ENCODE measurements around the gene ESPL1. TPM values are rescaled to one million over a fixed set of nuclear protein-coding genes. Genes with fewer than 3 reads are reported as not detected.

ESPL1 gene
- polyA plus RNA-seq, 1 donor (not counting 4 experiments of a cell fraction or from before 2014, with no cell fraction given), result 3.7 TPM

DNA sequence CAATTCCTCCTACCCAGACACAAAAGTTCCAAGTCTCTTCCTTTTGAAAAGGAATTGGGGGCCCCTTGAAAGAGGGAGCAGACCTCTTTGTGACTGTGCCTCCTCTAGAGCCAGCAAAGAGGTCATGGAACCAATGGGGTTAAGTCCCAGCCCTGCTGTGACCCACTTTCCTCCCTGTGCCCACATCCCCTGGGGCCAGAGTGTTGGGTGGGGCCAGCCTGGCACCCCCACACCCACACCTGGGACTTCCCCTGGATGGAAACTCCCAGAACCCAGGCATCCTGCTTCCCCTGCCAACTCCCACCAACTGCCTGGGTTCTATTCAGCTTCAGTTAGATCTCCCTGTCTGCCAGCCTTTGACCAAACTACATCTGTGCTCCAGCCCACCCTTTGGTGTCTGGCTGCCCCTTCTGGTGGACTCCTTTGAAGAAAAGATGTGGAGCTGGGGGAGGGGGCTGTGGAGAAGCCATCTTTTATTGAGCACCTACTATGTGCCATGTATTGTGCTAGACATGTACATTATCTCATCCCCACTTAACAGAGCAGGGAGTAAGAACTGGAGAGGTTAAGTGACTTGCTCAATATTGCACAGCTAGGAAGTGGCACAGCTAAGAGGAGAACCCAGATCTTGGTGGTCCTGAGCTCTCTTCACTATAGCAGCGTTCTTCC is 31.5 kb upstream of the ESPL1 start:
- Histone ChIP-seq H3K4me1 (ENCODE audit: control insufficient read depth, extremely low read depth, insufficient read depth, low read length) (peaks cover 31% of the 10 kb centered on the region), H4K20me1 (ENCODE audit: control insufficient read depth, extremely low read depth, insufficient read depth, low read length) (no peaks in the 10 kb centered on the region), H3K9me3 (ENCODE audit: control insufficient read depth, low read depth, low read length) (no peaks in the 10 kb centered on the region), H3K9me1 (ENCODE audit: control insufficient read depth, extremely low read depth, insufficient read depth, low read length) (no peaks in the 10 kb centered on the region), H3K36me3 (ENCODE audit: control insufficient read depth in 2 of 2, extremely low read depth in 1 of 2, insufficient read depth in 2 of 2, low read length in 2 of 2) (no peaks in the 10 kb centered on the region), H3K4me2 (ENCODE audit: control insufficient read depth, extremely low read depth, insufficient read depth, low read depth, low read length) (no peak overlapping the region), H3K27me3 (ENCODE audit: control insufficient read depth, extremely low read depth, insufficient read depth, low read length) (no peaks in the 10 kb centered on the region), H3K4me3 (ENCODE audit: control insufficient read depth in 2 of 3, extremely low read depth in 1 of 3, insufficient read depth in 2 of 3, low read depth in 1 of 3, low read length in 3 of 3) (no peak overlapping the region), H3K27ac (ENCODE audit: control insufficient read depth, insufficient read depth, low read length) (no peak overlapping the region), H3K79me2 (ENCODE audit: control insufficient read depth, insufficient read depth, low read length) (no peaks in the 10 kb centered on the region), H3K9ac (ENCODE audit: control insufficient read depth, extremely low read depth, insufficient read depth, low read length) (no peak overlapping the region), H2AFZ (ENCODE audit: control insufficient read depth, low read length) (no peak overlapping the region)
- dilution Hi-C loops (cut with MboI; ENCODE audit: extremely low pct_ligation_motif_present, low sequenced_read_pairs), result no loop called here
- no peak for DNase-seq (ENCODE audit: low read depth, low spot score)
- TF ChIP-seq, protein P1, sequence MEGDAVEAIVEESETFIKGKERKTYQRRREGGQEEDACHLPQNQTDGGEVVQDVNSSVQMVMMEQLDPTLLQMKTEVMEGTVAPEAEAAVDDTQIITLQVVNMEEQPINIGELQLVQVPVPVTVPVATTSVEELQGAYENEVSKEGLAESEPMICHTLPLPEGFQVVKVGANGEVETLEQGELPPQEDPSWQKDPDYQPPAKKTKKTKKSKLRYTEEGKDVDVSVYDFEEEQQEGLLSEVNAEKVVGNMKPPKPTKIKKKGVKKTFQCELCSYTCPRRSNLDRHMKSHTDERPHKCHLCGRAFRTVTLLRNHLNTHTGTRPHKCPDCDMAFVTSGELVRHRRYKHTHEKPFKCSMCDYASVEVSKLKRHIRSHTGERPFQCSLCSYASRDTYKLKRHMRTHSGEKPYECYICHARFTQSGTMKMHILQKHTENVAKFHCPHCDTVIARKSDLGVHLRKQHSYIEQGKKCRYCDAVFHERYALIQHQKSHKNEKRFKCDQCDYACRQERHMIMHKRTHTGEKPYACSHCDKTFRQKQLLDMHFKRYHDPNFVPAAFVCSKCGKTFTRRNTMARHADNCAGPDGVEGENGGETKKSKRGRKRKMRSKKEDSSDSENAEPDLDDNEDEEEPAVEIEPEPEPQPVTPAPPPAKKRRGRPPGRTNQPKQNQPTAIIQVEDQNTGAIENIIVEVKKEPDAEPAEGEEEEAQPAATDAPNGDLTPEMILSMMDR (optimal IDR thresholded peaks at IDR 0.05 in 1 of 3, IDR thresholded peaks at IDR 0.05 in 1 of 3, conservative IDR thresholded peaks at IDR 0.05 in 1 of 3; ENCODE audit: extremely low read depth in 1 of 3, insufficient read depth in 2 of 3, low read length in 3 of 3), result no peak
- TF ChIP-seq EZH2 (IDR thresholded peaks at IDR 0.05; ENCODE audit: low read length), result no peak
- no peak for FAIRE-seq

GRCh38 chr12:53239643-53240258 is 28.3 kb upstream of the ESPL1 start:
- Histone ChIP-seq H3K79me2 (ENCODE audit: control insufficient read depth, insufficient read depth, low read length) (no peaks in the 10 kb centered on the region), H4K20me1 (ENCODE audit: control insufficient read depth, extremely low read depth, insufficient read depth, low read length) (no peaks in the 10 kb centered on the region), H3K27me3 (ENCODE audit: control insufficient read depth, extremely low read depth, insufficient read depth, low read length) (peaks cover 10% of the 10 kb centered on the region), H3K4me2 (ENCODE audit: control insufficient read depth, extremely low read depth, insufficient read depth, low read depth, low read length) (no peak overlapping the region), H3K9me3 (ENCODE audit: control insufficient read depth, low read depth, low read length) (no peaks in the 10 kb centered on the region), H3K4me1 (ENCODE audit: control insufficient read depth, extremely low read depth, insufficient read depth, low read length) (peaks cover 12% of the 10 kb centered on the region), H3K9ac (ENCODE audit: control insufficient read depth, extremely low read depth, insufficient read depth, low read length) (no peak overlapping the region), H3K9me1 (ENCODE audit: control insufficient read depth, extremely low read depth, insufficient read depth, low read length) (no peaks in the 10 kb centered on the region), H3K27ac (ENCODE audit: control insufficient read depth, insufficient read depth, low read length) (no peak overlapping the region), H2AFZ (ENCODE audit: control insufficient read depth, low read length) (no peak overlapping the region), H3K4me3 (ENCODE audit: control insufficient read depth in 2 of 3, extremely low read depth in 1 of 3, insufficient read depth in 2 of 3, low read depth in 1 of 3, low read length in 3 of 3) (no peak overlapping the region), H3K36me3 (ENCODE audit: control insufficient read depth in 2 of 2, extremely low read depth in 1 of 2, insufficient read depth in 2 of 2, low read length in 2 of 2) (no peaks in the 10 kb centered on the region)
- TF ChIP-seq, protein P1 (optimal IDR thresholded peaks at IDR 0.05 in 1 of 3, IDR thresholded peaks at IDR 0.05 in 1 of 3, conservative IDR thresholded peaks at IDR 0.05 in 1 of 3; ENCODE audit: extremely low read depth in 1 of 3, insufficient read depth in 2 of 3, low read length in 3 of 3), result no peak
- no peak for TF ChIP-seq EZH2 (IDR thresholded peaks at IDR 0.05; ENCODE audit: low read length)
- FAIRE-seq, result no peak
- no peak for DNase-seq (ENCODE audit: low read depth, low spot score)
- dilution Hi-C loops (cut with MboI; ENCODE audit: extremely low pct_ligation_motif_present, low sequenced_read_pairs), result no loop called here
